ENCODE measurements around the gene SAT2.

SAT2 gene

GRCh38 chr17:7589891-7590691, 37.5 kb downstream of the SAT2 start, which contains the start of gene SOX15:
Gene SOX15 (minus strand): TSS chr17:7590094. CDS start chr17:7589676, 418 bp downstream.
- DNase-seq = peak in 1 of 2 donors; percentile 13

GRCh38 chr17:7589204-7589868, 38.3 kb downstream of the SAT2 start:
- peak; percentile 74 to 75 for DNase-seq

- no peak for DNase-seq
Observed at GRCh38 chr17:7588553-7589203, 38.9 kb downstream of the SAT2 start.

- DNase-seq = no peak
Observed at GRCh38 chr17:7587420-7588151, 40.0 kb downstream of the SAT2 start.

GRCh38 chr17:7586673-7587419, 40.8 kb downstream of the SAT2 start:
- DNase-seq = no peak

- peak; percentile 96 to 97 for DNase-seq
Observed at GRCh38 chr17:7583253-7584109, 44.1 kb downstream of the SAT2 start, which contains the start of gene MPDU1. Gene MPDU1 (plus strand): TSS chr17:7583852. CDS start chr17:7583863, 11 bp downstream.

- DNase-seq = no peak
Observed at GRCh38 chr17:7582396-7583252, 45.0 kb downstream of the SAT2 start.

- DNase-seq = no peak
Observed at GRCh38 chr17:7580604-7581575, 46.7 kb downstream of the SAT2 start.

GRCh38 chr17:7579834-7580603, 47.6 kb downstream of the SAT2 start:
- DNase-seq = peak; percentile 30 to 55

- peak; percentile 70 to 84 for DNase-seq
Observed at GRCh38 chr17:7579001-7579833, 48.4 kb downstream of the SAT2 start, which contains the start of gene CD68. Gene CD68 (plus strand): TSS chr17:7579638. CDS start chr17:7579678, 40 bp downstream.

GRCh38 chr17:7577327-7578199, 50.1 kb downstream of the SAT2 start:
- DNase-seq = no peak

- DNase-seq = no peak
Observed at GRCh38 chr17:7576432-7576937, 51.1 kb downstream of the SAT2 start.

Data from CD4-positive, alpha-beta T cell treated with Interferon alpha-2 for 1 hour (primary cell).